ENCODE data around the gene PARVG.
"Not testable (repeated sequence)": the region's sequence is repeated elsewhere in the genome, so short reads cannot be mapped to it uniquely, and the experiment has no call there.

PARVG gene

GRCh38 chr22:44214764-44215163 is 34.0 kb downstream of the PARVG start:
- DNase-seq, result no peak

GRCh38 chr22:44215287-44215686 is 34.6 kb downstream of the PARVG start:
- DNase-seq, result no peak

- DNase-seq, result no peak
Observed at GRCh38 chr22:44217346-44217745, 36.6 kb downstream of the PARVG start.

GRCh38 chr22:44218071-44218470 is 37.3 kb downstream of the PARVG start:
- no peak for DNase-seq

- DNase-seq, result no peak
Observed at GRCh38 chr22:44219101-44219870, 38.6 kb downstream of the PARVG start.

GRCh38 chr22:44220727-44221680 is 40.3 kb downstream of the PARVG start:
- DNase-seq, result no peak

- DNase-seq, result no peak
Observed at GRCh38 chr22:44221710-44222475, 41.2 kb downstream of the PARVG start.

GRCh38 chr22:44224166-44224565 is 43.4 kb downstream of the PARVG start:
- no peak for DNase-seq

GRCh38 chr22:44225091-44225689 is 44.5 kb downstream of the PARVG start:
- DNase-seq, result no peak

GRCh38 chr22:44225812-44226211 is 45.1 kb downstream of the PARVG start:
- DNase-seq, result no peak

- DNase-seq, result no peak
Observed at GRCh38 chr22:44229331-44229730, 48.6 kb downstream of the PARVG start.

- no peak for DNase-seq
Observed at GRCh38 chr22:44229809-44230208, 49.1 kb downstream of the PARVG start.

- DNase-seq, result no peak
Observed at GRCh38 chr22:44231233-44231632, 50.5 kb downstream of the PARVG start.

- not testable (repeated sequence) for DNase-seq
Observed at GRCh38 chr22:44234372-44234771, 53.6 kb downstream of the PARVG start.

GRCh38 chr22:44237290-44237689 is 56.6 kb downstream of the PARVG start:
- DNase-seq, result no peak

- not testable (repeated sequence) for DNase-seq
Observed at GRCh38 chr22:44241121-44241520, 60.4 kb downstream of the PARVG start.

GRCh38 chr22:44242946-44243724 is 62.4 kb downstream of the PARVG start:
- DNase-seq, result no peak

- no peak for DNase-seq
Observed at GRCh38 chr22:44243761-44244160, 63.0 kb downstream of the PARVG start.

GRCh38 chr22:44244265-44244822 is 63.6 kb downstream of the PARVG start:
- DNase-seq, result no peak

GRCh38 chr22:44245438-44245837 is 64.7 kb downstream of the PARVG start:
- DNase-seq, result no peak

GRCh38 chr22:44245867-44246266 is 65.1 kb downstream of the PARVG start:
- DNase-seq, result no peak
